ENCODE data around the gene MYO3B.

The MYO3B gene

DNA sequence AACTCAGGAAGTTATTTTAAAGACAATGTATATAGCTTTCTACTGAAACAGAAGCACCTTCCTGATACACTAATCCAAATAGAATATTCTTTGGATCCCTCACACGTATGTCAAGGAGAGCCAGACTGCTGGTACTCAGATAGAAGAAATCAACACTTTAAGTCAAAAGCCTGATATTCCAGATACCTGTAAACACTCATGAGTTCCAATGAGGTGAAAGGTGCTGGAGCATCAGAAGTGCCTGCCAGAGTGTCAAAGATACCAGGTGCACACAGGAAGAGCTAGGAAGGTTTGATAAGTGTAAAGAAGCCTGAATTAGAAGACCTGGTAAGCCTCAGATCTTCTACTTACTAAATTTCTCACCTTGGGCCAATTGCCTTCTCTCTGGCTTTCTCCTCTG is 310.9 kb downstream of the MYO3B start:
- no peak overlapping the region for H3K27ac ChIP-seq
- no peak for TF ChIP-seq ZFX (IDR thresholded peaks at IDR 0.05; ENCODE audit: borderline replicate concordance)
- TF ChIP-seq, protein P1, sequence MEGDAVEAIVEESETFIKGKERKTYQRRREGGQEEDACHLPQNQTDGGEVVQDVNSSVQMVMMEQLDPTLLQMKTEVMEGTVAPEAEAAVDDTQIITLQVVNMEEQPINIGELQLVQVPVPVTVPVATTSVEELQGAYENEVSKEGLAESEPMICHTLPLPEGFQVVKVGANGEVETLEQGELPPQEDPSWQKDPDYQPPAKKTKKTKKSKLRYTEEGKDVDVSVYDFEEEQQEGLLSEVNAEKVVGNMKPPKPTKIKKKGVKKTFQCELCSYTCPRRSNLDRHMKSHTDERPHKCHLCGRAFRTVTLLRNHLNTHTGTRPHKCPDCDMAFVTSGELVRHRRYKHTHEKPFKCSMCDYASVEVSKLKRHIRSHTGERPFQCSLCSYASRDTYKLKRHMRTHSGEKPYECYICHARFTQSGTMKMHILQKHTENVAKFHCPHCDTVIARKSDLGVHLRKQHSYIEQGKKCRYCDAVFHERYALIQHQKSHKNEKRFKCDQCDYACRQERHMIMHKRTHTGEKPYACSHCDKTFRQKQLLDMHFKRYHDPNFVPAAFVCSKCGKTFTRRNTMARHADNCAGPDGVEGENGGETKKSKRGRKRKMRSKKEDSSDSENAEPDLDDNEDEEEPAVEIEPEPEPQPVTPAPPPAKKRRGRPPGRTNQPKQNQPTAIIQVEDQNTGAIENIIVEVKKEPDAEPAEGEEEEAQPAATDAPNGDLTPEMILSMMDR (IDR thresholded peaks at IDR 0.05) = no peak

DNA sequence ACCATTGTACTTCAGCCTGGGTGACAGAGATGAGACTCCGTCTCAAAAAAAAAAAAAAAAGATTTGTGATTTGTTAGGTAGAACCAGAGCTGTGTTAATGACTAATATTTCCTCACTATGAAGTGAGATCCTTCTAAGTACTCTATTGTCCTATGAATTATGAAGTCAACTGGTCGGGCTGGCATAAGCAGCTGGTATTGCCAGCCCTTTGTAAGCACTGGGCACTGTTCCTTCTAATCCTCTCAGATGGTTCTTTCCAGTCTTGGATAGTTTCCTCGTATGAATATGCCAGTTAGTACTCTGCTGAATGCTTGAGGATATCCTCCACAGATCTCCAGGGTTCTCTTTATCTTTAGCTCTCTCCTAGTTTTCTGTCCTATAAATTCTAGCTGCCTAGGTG is 314.1 kb downstream of the MYO3B start:
- TF ChIP-seq ZFX (IDR thresholded peaks at IDR 0.05; ENCODE audit: borderline replicate concordance) = no peak
- TF ChIP-seq, protein P1 (IDR thresholded peaks at IDR 0.05) = no peak
- H3K27ac ChIP-seq = no peak overlapping the region

DNA sequence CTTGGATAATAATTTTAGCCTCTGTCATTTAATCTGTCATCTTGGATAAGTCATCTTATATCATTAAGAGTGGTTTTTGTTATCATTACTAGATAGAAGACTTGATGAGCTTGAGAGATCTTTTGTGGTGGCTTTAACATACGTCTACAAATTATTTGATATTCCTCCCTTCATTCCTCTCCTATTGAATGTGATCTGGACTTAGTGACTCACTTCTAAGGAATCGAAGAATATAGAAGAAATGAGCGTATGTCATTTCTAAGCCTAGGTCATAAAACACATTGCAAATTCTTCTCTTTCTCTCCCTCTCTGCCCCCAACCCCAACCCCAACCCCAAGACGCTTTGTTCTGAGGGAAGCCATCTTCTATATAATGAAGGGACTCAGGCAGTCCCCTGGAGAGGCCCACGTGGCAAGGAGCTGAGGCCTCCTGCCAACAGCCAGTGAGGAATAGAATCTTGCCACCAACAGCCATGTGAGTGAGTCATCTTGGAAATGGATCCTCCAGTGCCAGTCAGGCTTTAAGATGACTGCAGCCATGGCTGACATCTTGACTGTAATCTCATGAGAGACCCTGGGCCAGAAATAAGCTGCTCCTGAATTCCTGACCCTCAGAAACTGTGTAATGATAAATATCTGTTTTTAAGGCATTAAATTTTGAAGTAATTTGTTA is 315.6 kb downstream of the MYO3B start:
- no peak overlapping the region for H3K27ac ChIP-seq
- TF ChIP-seq, protein P1 (IDR thresholded peaks at IDR 0.05) = no peak
- TF ChIP-seq ZFX (IDR thresholded peaks at IDR 0.05; ENCODE audit: borderline replicate concordance) = no peak

DNA sequence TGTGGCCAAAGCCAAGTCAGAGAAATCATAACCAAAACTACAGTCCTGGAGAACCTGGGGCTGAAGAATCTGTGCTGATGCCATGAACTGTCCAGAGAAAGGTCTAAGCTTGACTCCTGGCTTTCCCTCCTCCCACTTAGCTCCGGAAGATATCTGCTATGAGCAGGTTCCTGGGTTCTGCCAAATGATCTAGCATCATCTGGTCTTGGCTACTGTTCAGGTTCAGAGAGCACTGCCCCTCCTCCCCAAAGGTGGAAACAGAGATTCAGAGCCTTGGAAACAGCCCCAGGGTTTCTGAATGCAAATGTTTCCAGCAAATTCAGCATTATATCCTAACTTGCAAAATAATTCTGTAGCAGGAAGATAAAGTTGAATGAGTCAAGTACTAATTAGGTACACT is 317.9 kb downstream of the MYO3B start:
- TF ChIP-seq ZFX (IDR thresholded peaks at IDR 0.05; ENCODE audit: borderline replicate concordance) = no peak
- TF ChIP-seq, protein P1 (IDR thresholded peaks at IDR 0.05) = no peak
- H3K27ac ChIP-seq = no peak overlapping the region

DNA sequence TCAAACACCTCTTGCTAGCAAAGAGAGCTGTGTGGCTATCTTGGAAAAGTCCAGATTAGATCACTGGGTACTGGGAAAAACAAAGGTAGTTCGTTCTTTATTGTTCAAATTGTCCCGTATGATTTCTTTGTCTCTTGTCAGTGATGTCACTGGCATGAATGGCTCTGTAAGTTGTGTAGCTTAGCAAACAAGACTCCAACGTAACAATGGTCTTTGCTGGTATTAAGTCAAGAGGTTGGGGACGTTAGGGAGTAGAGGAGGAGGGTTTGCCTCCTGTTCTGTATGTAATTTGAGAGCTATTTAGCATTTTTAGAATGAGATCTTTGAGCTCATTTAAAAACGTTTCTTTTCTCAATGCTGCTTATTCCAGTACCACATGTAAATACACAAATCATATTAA is 320.7 kb downstream of the MYO3B start:
- TF ChIP-seq, protein P1 (IDR thresholded peaks at IDR 0.05) = no peak
- no peak for TF ChIP-seq ZFX (IDR thresholded peaks at IDR 0.05; ENCODE audit: borderline replicate concordance)
- no peak overlapping the region for H3K27ac ChIP-seq

DNA sequence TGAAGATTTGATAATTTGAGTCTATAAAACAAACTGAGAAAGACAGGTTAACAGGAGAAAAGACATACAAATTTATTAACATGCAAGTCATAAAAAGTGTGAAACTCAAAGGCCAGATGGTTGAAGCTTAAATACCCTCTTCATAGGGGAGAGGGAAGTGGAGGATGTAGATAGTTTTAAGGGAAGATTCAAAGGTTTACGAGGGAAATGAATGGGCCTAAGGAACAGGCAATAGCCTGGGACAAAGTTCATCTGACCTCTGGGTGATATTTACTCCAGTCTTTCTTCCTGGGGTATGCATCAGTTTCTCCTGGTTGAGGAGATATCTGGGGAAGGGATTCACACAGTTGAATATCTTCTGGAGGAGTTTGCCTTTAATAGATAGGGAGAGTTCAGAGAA is 322.2 kb downstream of the MYO3B start:
- TF ChIP-seq, protein P1 (IDR thresholded peaks at IDR 0.05) = no peak
- TF ChIP-seq ZFX (IDR thresholded peaks at IDR 0.05; ENCODE audit: borderline replicate concordance) = no peak
- no peak overlapping the region for H3K27ac ChIP-seq

DNA sequence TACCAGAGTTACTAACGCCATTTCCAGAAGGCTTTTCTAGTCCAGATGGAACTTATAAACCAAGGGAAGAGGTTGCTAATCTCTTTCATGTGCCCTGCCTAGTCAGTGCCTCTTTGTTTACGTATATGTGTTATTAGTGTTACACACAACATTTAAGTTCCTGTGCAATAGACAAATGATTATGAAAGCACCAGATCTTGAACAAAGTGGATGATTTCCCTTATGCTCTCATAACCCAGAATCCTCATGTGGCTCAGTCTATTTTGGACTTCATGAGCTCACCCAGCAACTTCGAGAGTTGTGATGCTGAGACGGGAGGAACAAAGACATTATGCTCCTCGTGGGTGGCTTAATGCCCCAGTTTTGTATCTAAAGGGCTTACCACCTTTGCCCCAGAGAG is 322.8 kb downstream of the MYO3B start:
- no peak overlapping the region for H3K27ac ChIP-seq
- TF ChIP-seq, protein P1 (IDR thresholded peaks at IDR 0.05) = no peak
- TF ChIP-seq ZFX (IDR thresholded peaks at IDR 0.05; ENCODE audit: borderline replicate concordance) = no peak
